Astrocyte (in vitro differentiated cells and primary cell): Measurements from ENCODE around the gene TMTC2.

Source experiments
- CTCF ChIP-seq: IDR thresholded peaks from 2 replicates; pipeline ENCODE4 v1.5.1; 2011; ENCODE audit warnings: low read depth, mild to moderate bottlenecking, inconsistent platforms, low read length, moderate library complexity; ENCODE audit not compliant: insufficient read depth
- EZH2 ChIP-seq: IDR thresholded peaks from 2 replicates; pipeline ENCODE4 v1.6.1; 2012; ENCODE audit warnings: mild to moderate bottlenecking, low read length, inconsistent platforms; ENCODE audit not compliant: insufficient read depth

GRCh38 chr12:83168751-83169150, 482.0 kb downstream of the TMTC2 start:
- TF ChIP-seq CTCF (no peak), EZH2 (no peak)
